CD1c-positive myeloid dendritic cell (primary cell): ENCODE data around the gene MUC6.

ENCODE experiments used
- DNase-seq: peaks from one replicate; pipeline ENCODE4 v3.0.0-alpha.2; 2016; ENCODE audit errors: extremely low spot score

MUC6 gene

DNA sequence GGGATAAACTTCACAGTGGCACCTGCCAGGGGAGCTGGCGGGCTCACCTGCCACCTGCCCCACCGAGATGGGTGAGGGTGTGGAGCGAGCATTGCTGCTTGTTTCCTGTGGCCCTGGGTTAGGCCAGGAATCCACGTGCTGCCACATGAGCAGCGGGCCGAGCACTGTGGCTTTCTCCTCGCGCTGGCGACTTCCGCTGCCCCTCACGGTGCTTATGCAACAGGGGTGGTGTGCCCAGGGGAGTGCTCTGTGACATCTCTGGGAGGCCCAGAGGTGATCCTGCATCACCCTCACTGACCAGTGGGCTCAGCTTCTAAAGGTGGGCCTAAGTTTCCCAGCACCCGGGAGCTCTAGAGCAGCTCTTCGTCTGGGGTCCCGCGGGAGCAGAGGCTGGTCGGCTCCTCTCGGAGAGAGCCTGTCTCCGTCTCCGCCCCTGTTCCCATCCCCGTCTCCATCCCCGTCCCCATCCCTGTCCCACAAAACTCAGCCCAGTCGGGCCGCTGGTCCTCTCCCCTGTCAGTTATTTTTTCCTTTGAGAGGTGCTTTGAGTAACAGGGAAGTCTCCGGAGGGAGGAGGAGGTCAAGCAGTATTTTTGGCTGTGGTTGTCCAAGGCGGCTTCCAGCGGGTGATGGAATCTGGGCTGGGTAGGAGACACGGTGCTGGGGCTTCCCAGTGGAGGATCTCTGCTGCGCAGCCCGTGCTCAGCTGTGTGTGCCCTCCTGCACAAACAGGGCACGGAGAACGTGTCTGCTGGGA is 68.3 kb downstream of the MUC6 start:
- DNase-seq: no peak

DNA sequence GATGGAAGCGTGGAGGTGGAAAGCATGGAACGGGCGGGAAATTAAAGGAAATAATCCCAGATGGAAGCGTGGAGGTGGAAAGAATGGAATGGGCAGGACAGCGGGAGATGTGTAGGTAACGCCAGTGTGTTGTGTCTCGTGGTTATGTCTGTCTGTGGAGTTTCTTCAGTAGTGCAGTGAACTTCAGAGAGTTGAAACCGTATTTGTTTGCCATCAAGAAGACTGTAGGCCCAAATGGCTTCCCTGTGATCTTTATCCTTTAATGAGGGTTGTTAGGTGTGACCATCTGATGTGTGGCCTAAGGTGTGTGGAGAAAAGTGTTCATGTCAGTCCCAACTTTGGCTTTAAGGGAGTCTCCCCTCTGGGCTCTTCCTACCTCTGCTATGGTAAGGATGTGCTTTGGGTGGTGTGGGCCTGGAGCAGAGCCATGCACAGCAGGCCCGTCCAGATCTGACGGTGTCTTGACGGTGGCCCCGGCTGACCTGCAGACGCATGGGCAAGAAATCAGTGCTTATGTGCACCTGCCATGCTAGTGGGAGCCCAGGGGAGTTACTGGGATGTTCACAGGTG is 71.2 kb downstream of the MUC6 start:
- no peak for DNase-seq

DNA sequence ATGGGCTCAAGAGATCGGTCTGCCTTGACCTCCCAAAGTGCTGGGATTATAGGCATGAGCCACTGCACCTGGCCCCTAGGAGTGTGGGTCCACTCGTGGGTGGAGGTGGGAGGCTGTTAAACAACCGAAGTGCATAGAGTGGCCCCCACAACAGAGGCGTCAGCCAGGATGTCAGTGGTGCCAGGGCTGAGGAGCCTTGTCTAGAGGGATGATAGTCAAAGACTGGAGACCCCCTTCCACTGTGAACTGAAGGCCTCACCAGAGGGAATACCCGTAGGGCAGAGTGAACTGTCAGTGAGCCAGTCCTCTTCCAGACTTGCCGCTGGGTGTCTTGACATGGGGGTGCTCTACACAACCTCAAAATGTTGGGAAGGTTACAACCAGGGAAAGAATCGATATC is 72.7 kb downstream of the MUC6 start:
- DNase-seq: no peak
